PC-9 (cell line): ENCODE results near the gene C1orf56. TPM values are rescaled to one million over a fixed set of nuclear protein-coding genes. Genes with fewer than 3 reads are reported as not detected.

Source experiments
- BruUV-seq: library from RNA; stranded (reverse); fragments of 400-500 nt; replicated peaks from 2 replicates; lab custom pipeline; 2021; lab: Mats Ljungman, UMichigan
- CTCF ChIA-PET: fragments of 300-600 bp; sonication (Branson Sonifier 250); formaldehyde crosslinking; loops from one replicate; lab custom pipeline; 2022; ENCODE audit warnings: antibody characterized with exemption; lab: Charles Lee
- POLR2A ChIA-PET: fragments of 300-600 bp; sonication (Branson Sonifier 250); formaldehyde crosslinking; loops from one replicate; lab custom pipeline; 2022; ENCODE audit warnings: antibody characterized with exemption; ENCODE audit not compliant: unreplicated experiment; lab: Charles Lee
- DNase-seq, 2 experiments: peaks; one replicate each; pipeline versions ENCODE4 v3.0.0 to v3.0.0-alpha.2; 2015 to 2022; ENCODE audit warnings: mixed read lengths in 1 of 2
- H2AFZ ChIP-seq: fragments of 200-600 bp; sonication (generic); 2 replicates; pipeline ENCODE4 v1.8.1; 2017; ENCODE audit warnings: antibody characterized with exemption
- H3F3A ChIP-seq: fragments of 200-600 bp; sonication (generic); 2 replicates; pipeline ENCODE4 v1.8.1; 2017; ENCODE audit warnings: antibody characterized with exemption, mild to moderate bottlenecking, low read depth; ENCODE audit not compliant: insufficient read depth
- H3K27ac ChIP-seq: fragments of 200-600 bp; sonication (generic); 2 replicates; pipeline ENCODE4 v1.6.1; 2016; ENCODE audit warnings: mixed run types
- H3K27me3 ChIP-seq: fragments of 200-600 bp; sonication (generic); 2 replicates; pipeline ENCODE4 v1.6.1; 2016; ENCODE audit warnings: low read depth, mixed run types; ENCODE audit not compliant: insufficient read depth
- H3K36me3 ChIP-seq: fragments of 200-600 bp; sonication (generic); 2 replicates; pipeline ENCODE4 v1.6.1; 2016; ENCODE audit warnings: low read depth, mixed run types
- H3K4me1 ChIP-seq: fragments of 200-600 bp; sonication (generic); replicated peaks from 2 replicates; pipeline ENCODE4 v1.6.1; 2016; ENCODE audit warnings: mixed run types; ENCODE audit not compliant: insufficient read depth
- H3K4me2 ChIP-seq: fragments of 200-600 bp; sonication (generic); 2 replicates; pipeline ENCODE4 v1.6.1; 2017; ENCODE audit warnings: mixed run types
- H3K4me3 ChIP-seq: fragments of 200-600 bp; sonication (generic); 2 replicates; pipeline ENCODE4 v1.6.1; 2016; ENCODE audit warnings: mixed run types
- H3K79me2 ChIP-seq: fragments of 200-600 bp; sonication (generic); 2 replicates; pipeline ENCODE4 v1.6.1; 2017; ENCODE audit warnings: low read depth, mixed run types
- H3K9me2 ChIP-seq: fragments of 200-600 bp; sonication (generic); 2 replicates; pipeline ENCODE4 v1.8.1; 2017; ENCODE audit warnings: mild to moderate bottlenecking; ENCODE audit not compliant: insufficient read depth
- H3K9me3 ChIP-seq: fragments of 200-600 bp; sonication (generic); 2 replicates; pipeline ENCODE4 v1.8.1; 2016; ENCODE audit warnings: low read depth; ENCODE audit not compliant: insufficient read depth
- H4K20me1 ChIP-seq: fragments of 200-600 bp; sonication (generic); 2 replicates; pipeline ENCODE4 v1.8.1; 2017; ENCODE audit not compliant: insufficient read depth
- EZH2 ChIP-seq: fragments of 200-600 bp; sonication (generic); IDR thresholded peaks from 2 replicates; pipeline ENCODE4 v1.8.0; 2017; ENCODE audit warnings: antibody characterized with exemption, low read depth
- intact Hi-C: fragments of 100-400 bp; cut with micrococcal nuclease; formaldehyde crosslinking; loops from one replicate; pipeline ENCODE4 v1.10.0; 2022; ENCODE audit not compliant: unreplicated experiment
- total RNA-seq: library from RNA; stranded (reverse); gene quantifications from 2 replicates; pipeline ENCODE4 v1.2.3, GENCODE V29; 2021
- TF ChIP-seq, protein P1 (sequence below): fragments of 200-600 bp; sonication (generic); conservative IDR thresholded peaks from 2 replicates; pipeline ENCODE4 v1.6.1; 2017; ENCODE audit warnings: mixed run types, antibody characterized with exemption, mild to moderate bottlenecking, moderate library complexity

C1orf56 gene
- total RNA-seq, 1 experiment from 2014 or later = 1.8 TPM

DNA sequence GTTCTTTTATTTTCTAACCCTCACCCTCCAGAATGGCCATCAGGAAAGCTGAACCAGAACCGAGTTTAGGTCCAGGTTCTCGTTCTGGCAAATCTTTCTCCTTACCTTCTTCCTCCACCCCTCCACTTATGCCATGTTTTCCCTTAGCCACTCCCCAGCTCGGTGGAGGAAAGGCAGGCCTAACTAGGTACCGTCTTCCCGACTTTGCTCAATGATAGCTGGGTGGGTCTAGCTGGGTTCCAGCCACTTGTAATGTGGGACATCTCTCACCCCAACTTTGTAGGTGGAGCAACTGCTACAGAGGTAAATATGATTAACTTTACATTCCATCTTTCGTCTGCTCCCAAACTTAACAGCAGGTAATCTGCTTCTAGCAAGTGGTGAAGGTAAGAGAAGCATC, 10.5 kb upstream of the C1orf56 start:
- intact Hi-C loops = no loop called here

DNA sequence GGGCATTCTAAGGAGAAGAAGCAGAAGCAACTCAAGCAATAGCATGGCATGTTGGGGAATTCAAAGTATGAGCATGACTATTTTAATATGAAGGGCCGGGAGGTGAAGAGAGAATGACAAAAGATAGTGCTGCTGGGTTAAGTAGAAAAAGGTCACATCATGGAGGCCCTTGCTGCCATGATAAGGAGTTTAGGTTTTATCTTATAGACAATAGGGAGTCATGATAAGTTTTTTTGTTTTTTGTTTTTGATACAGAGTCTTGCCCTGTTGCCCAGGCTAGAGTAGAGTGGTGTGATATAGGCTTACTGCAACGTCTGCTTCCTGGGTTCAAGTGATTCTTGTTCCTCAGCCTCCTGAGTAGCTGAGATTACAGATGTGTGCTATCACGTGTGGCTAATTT, 8.0 kb upstream of the C1orf56 start:
- no peaks in the 10 kb centered on the region for H3F3A ChIP-seq
- peaks cover 12% of the 10 kb centered on the region for H3K4me1 ChIP-seq
- H3K9me3 ChIP-seq = no peaks in the 10 kb centered on the region
- no peaks in the 10 kb centered on the region for H3K27me3 ChIP-seq
- ChIA-PET POLR2A (no interaction called here), CTCF (no interaction called here)
- no peaks in the 10 kb centered on the region for H3K36me3 ChIP-seq
- intact Hi-C loops = no loop called here
- no peak for DNase-seq
- no peak overlapping the region for H3K4me2 ChIP-seq
- no peak for TF ChIP-seq EZH2
- TF ChIP-seq, protein P1, sequence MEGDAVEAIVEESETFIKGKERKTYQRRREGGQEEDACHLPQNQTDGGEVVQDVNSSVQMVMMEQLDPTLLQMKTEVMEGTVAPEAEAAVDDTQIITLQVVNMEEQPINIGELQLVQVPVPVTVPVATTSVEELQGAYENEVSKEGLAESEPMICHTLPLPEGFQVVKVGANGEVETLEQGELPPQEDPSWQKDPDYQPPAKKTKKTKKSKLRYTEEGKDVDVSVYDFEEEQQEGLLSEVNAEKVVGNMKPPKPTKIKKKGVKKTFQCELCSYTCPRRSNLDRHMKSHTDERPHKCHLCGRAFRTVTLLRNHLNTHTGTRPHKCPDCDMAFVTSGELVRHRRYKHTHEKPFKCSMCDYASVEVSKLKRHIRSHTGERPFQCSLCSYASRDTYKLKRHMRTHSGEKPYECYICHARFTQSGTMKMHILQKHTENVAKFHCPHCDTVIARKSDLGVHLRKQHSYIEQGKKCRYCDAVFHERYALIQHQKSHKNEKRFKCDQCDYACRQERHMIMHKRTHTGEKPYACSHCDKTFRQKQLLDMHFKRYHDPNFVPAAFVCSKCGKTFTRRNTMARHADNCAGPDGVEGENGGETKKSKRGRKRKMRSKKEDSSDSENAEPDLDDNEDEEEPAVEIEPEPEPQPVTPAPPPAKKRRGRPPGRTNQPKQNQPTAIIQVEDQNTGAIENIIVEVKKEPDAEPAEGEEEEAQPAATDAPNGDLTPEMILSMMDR = no peak
- H3K79me2 ChIP-seq = no peaks in the 10 kb centered on the region
- H3K4me3 ChIP-seq = no peak overlapping the region
- no peak overlapping the region for H2AFZ ChIP-seq
- BruUV-seq = no TSS peak
- no peak overlapping the region for H3K27ac ChIP-seq
- H3K9me2 ChIP-seq = no peaks in the 10 kb centered on the region
- no peaks in the 10 kb centered on the region for H4K20me1 ChIP-seq

More for the DNA sequence above, 10.5 kb upstream of the C1orf56 start:
- H3K79me2 ChIP-seq = no peaks in the 10 kb centered on the region
- H4K20me1 ChIP-seq = no peaks in the 10 kb centered on the region
- POLR2A ChIA-PET = interaction anchor here (0.6 to 0.7 kb wide), 2 partner anchors 19 to 30 kb away, joined by 3 to 5 read pairs; partner anchors contain the start of gene MINDY1
- H2AFZ ChIP-seq = no peak overlapping the region
- no peaks in the 10 kb centered on the region for H3K36me3 ChIP-seq
- H3K4me3 ChIP-seq = no peak overlapping the region
- H3K27ac ChIP-seq = no peak overlapping the region
- no peaks in the 10 kb centered on the region for H3K9me2 ChIP-seq
- no peak for TF ChIP-seq EZH2
- TF ChIP-seq, protein P1 = no peak
- no peaks in the 10 kb centered on the region for H3K9me3 ChIP-seq
- no peak for DNase-seq
- BruUV-seq = no TSS peak
- CTCF ChIA-PET = interaction anchor here (1.2 kb wide), 1 partner anchor 215 kb away, joined by 4 read pairs; no protein-coding TSS in a partner anchor
- H3K4me2 ChIP-seq = 0 out of 2 replicates have a peak overlapping the region, but pooled peaks have one; percentile 24
- H3K4me1 ChIP-seq = peaks cover 12% of the 10 kb centered on the region
- H3K27me3 ChIP-seq = no peaks in the 10 kb centered on the region
- H3F3A ChIP-seq = no peaks in the 10 kb centered on the region

DNA sequence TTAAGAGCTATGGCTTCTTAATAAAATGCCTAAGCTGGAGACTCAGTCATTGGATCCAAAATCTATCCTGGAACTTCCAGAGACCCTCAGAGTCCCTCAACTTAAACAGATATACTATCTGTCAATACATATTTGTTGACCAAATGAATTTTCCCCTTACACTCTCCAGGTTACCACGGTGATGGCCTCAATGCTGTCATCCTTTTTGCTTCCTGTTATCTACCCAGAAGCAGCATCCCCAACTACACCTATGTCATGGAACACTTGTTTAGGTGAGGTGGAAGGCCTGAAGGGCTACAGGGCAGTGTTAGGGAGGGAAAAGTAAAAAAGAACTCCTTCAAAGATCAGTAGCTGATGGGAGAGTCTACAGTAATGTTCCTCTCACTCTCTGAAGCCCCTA, 4.4 kb upstream of the C1orf56 start:
- no peak overlapping the region for H3K27ac ChIP-seq
- ChIA-PET CTCF (no interaction called here), POLR2A (no interaction called here)
- no peaks in the 10 kb centered on the region for H3K79me2 ChIP-seq
- no peaks in the 10 kb centered on the region for H3K9me2 ChIP-seq
- no peaks in the 10 kb centered on the region for H3K9me3 ChIP-seq
- no peak overlapping the region for H3K4me2 ChIP-seq
- intact Hi-C loops = no loop called here
- no peaks in the 10 kb centered on the region for H3K36me3 ChIP-seq
- H3K4me1 ChIP-seq = no peaks in the 10 kb centered on the region; the same call in 1 of the 2 replicates
- H4K20me1 ChIP-seq = no peaks in the 10 kb centered on the region
- DNase-seq = no peak
- no peaks in the 10 kb centered on the region for H3K27me3 ChIP-seq
- H2AFZ ChIP-seq = no peak overlapping the region
- no peak overlapping the region for H3K4me3 ChIP-seq
- 0 out of 2 replicates have a peak, but pooled peaks cover 7% of the 10 kb centered on the region for H3F3A ChIP-seq
- no TSS peak for BruUV-seq
- TF ChIP-seq, protein P1 = no peak
- no peak for TF ChIP-seq EZH2
